ENCODE data around the gene NPIPB8.
"Not testable (repeated sequence)": the region's sequence is repeated elsewhere in the genome, so short reads cannot be mapped to it uniquely, and the experiment has no call there.

DNA sequence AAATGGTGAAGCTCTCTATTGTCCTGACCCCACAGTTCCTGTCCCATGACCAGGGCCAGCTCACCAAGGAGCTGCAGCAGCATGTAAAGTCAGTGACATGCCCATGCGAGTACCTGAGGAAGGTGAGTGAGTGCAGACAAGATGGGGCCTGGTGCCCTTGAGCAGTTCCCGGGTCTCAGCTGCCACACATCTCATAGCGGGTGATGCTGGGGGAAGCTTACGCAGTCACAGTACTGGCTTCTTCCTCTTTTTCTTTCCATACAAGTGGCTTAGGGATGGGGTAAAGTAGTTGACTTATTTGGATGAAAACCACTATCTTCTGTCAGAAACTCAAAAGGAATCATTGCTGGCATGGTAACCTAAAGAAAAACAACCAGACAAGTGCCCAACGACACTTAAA is 494 bp downstream of the NPIPB8 start:
- TF ChIP-seq CTCF, POLR2A (IDR thresholded peaks at IDR 0.05): not testable (repeated sequence)
